Measurements from ENCODE around the gene PLXNA4.

PLXNA4 gene

GRCh38 chr7:132415259-132415658 is 161.0 kb downstream of the PLXNA4 start:
- 95 to 99% methylated on average over 4 of the region's 4 CpGs for WGBS, 2 experiments
- H3K4me1 ChIP-seq (ENCODE audit: control insufficient read depth, insufficient read depth, low read length): peaks cover 5% of the 10 kb centered on the region

GRCh38 chr7:132414857-132415256 is 161.4 kb downstream of the PLXNA4 start:
- Histone ChIP-seq H3K9me3 (ENCODE audit: control insufficient read depth, low read length) (no peaks in the 10 kb centered on the region), H3K4me3 (ENCODE audit: insufficient read depth, low read depth, low read length) (no peak overlapping the region), H3K36me3 (ENCODE audit: control insufficient read depth, insufficient read depth, low read length) (no peaks in the 10 kb centered on the region), H3K27ac (ENCODE audit: insufficient read depth, low read depth, low read length, poor library complexity, severe bottlenecking) (no peak overlapping the region), H3K27me3 (ENCODE audit: control insufficient read depth, insufficient read depth, low read length, poor library complexity, severe bottlenecking) (no peaks in the 10 kb centered on the region), H3K4me1 (ENCODE audit: control insufficient read depth, insufficient read depth, low read length) (peaks cover 5% of the 10 kb centered on the region)
- 92 to 94% methylated on average over 6 of the region's 6 CpGs for WGBS, 2 experiments

More at GRCh38 chr7:132415259-132415658, 161.0 kb downstream of the PLXNA4 start:
- H3K27ac ChIP-seq (ENCODE audit: insufficient read depth, low read depth, low read length, poor library complexity, severe bottlenecking): no peak overlapping the region
- H3K27me3 ChIP-seq (ENCODE audit: control insufficient read depth, insufficient read depth, low read length, poor library complexity, severe bottlenecking): no peaks in the 10 kb centered on the region
- no peaks in the 10 kb centered on the region for H3K36me3 ChIP-seq (ENCODE audit: control insufficient read depth, insufficient read depth, low read length)
- no peak overlapping the region for H3K4me3 ChIP-seq (ENCODE audit: insufficient read depth, low read depth, low read length)
- no peaks in the 10 kb centered on the region for H3K9me3 ChIP-seq (ENCODE audit: control insufficient read depth, low read length)

GRCh38 chr7:132412435-132412834 is 163.8 kb downstream of the PLXNA4 start:
- WGBS, 2 experiments: 85 to 91% methylated on average over 3 to 4 of the region's 5 CpGs
- Histone ChIP-seq H3K9me3 (ENCODE audit: control insufficient read depth, low read length) (no peaks in the 10 kb centered on the region), H3K27ac (ENCODE audit: insufficient read depth, low read depth, low read length, poor library complexity, severe bottlenecking) (no peak overlapping the region), H3K4me3 (ENCODE audit: insufficient read depth, low read depth, low read length) (no peak overlapping the region), H3K36me3 (ENCODE audit: control insufficient read depth, insufficient read depth, low read length) (no peaks in the 10 kb centered on the region), H3K27me3 (ENCODE audit: control insufficient read depth, insufficient read depth, low read length, poor library complexity, severe bottlenecking) (no peaks in the 10 kb centered on the region), H3K4me1 (ENCODE audit: control insufficient read depth, insufficient read depth, low read length) (no peaks in the 10 kb centered on the region)

- Histone ChIP-seq H3K27ac (ENCODE audit: insufficient read depth, low read depth, low read length, poor library complexity, severe bottlenecking) (no peak overlapping the region), H3K9me3 (ENCODE audit: control insufficient read depth, low read length) (no peaks in the 10 kb centered on the region), H3K36me3 (ENCODE audit: control insufficient read depth, insufficient read depth, low read length) (no peaks in the 10 kb centered on the region), H3K4me3 (ENCODE audit: insufficient read depth, low read depth, low read length) (no peak overlapping the region), H3K27me3 (ENCODE audit: control insufficient read depth, insufficient read depth, low read length, poor library complexity, severe bottlenecking) (no peaks in the 10 kb centered on the region), H3K4me1 (ENCODE audit: control insufficient read depth, insufficient read depth, low read length) (no peaks in the 10 kb centered on the region)
- 93 to 96% methylated on average over 11 of the region's 11 CpGs for WGBS, 2 experiments
These were observed 165.3 kb downstream of the PLXNA4 start for GRCh38 chr7:132410861-132411541.

- no peak overlapping the region for H3K27ac ChIP-seq (ENCODE audit: insufficient read depth, low read depth, low read length, poor library complexity, severe bottlenecking)
- no peak overlapping the region for H3K4me3 ChIP-seq (ENCODE audit: insufficient read depth, low read depth, low read length)
- H3K27me3 ChIP-seq (ENCODE audit: control insufficient read depth, insufficient read depth, low read length, poor library complexity, severe bottlenecking): no peaks in the 10 kb centered on the region
- H3K4me1 ChIP-seq (ENCODE audit: control insufficient read depth, insufficient read depth, low read length): no peaks in the 10 kb centered on the region
- no peaks in the 10 kb centered on the region for H3K9me3 ChIP-seq (ENCODE audit: control insufficient read depth, low read length)
- no peaks in the 10 kb centered on the region for H3K36me3 ChIP-seq (ENCODE audit: control insufficient read depth, insufficient read depth, low read length)
- 79 to 82% methylated on average over 7 of the region's 7 CpGs for WGBS, 2 experiments
These were observed 165.9 kb downstream of the PLXNA4 start for GRCh38 chr7:132410385-132410784.

- 100% methylated on average over 1 to 2 of the region's 2 CpGs for WGBS, 2 experiments
These were observed 168.5 kb downstream of the PLXNA4 start for GRCh38 chr7:132407764-132408163.

GRCh38 chr7:132406039-132406438 is 170.2 kb downstream of the PLXNA4 start:
- Histone ChIP-seq H3K9me3 (ENCODE audit: control insufficient read depth, low read length) (no peaks in the 10 kb centered on the region), H3K27ac (ENCODE audit: insufficient read depth, low read depth, low read length, poor library complexity, severe bottlenecking) (no peak overlapping the region), H3K4me1 (ENCODE audit: control insufficient read depth, insufficient read depth, low read length) (no peaks in the 10 kb centered on the region), H3K36me3 (ENCODE audit: control insufficient read depth, insufficient read depth, low read length) (no peaks in the 10 kb centered on the region), H3K4me3 (ENCODE audit: insufficient read depth, low read depth, low read length) (no peak overlapping the region), H3K27me3 (ENCODE audit: control insufficient read depth, insufficient read depth, low read length, poor library complexity, severe bottlenecking) (no peaks in the 10 kb centered on the region)
- WGBS, 2 experiments: 95 to 97% methylated on average over 4 of the region's 4 CpGs

More at GRCh38 chr7:132407764-132408163, 168.5 kb downstream of the PLXNA4 start:
- no peaks in the 10 kb centered on the region for H3K4me1 ChIP-seq (ENCODE audit: control insufficient read depth, insufficient read depth, low read length)
- H3K4me3 ChIP-seq (ENCODE audit: insufficient read depth, low read depth, low read length): no peak overlapping the region
- no peaks in the 10 kb centered on the region for H3K9me3 ChIP-seq (ENCODE audit: control insufficient read depth, low read length)
- no peak overlapping the region for H3K27ac ChIP-seq (ENCODE audit: insufficient read depth, low read depth, low read length, poor library complexity, severe bottlenecking)
- no peaks in the 10 kb centered on the region for H3K27me3 ChIP-seq (ENCODE audit: control insufficient read depth, insufficient read depth, low read length, poor library complexity, severe bottlenecking)
- no peaks in the 10 kb centered on the region for H3K36me3 ChIP-seq (ENCODE audit: control insufficient read depth, insufficient read depth, low read length)

- Histone ChIP-seq H3K27ac (ENCODE audit: insufficient read depth, low read depth, low read length, poor library complexity, severe bottlenecking) (no peak overlapping the region), H3K9me3 (ENCODE audit: control insufficient read depth, low read length) (no peaks in the 10 kb centered on the region), H3K4me1 (ENCODE audit: control insufficient read depth, insufficient read depth, low read length) (no peaks in the 10 kb centered on the region), H3K4me3 (ENCODE audit: insufficient read depth, low read depth, low read length) (no peak overlapping the region), H3K27me3 (ENCODE audit: control insufficient read depth, insufficient read depth, low read length, poor library complexity, severe bottlenecking) (no peaks in the 10 kb centered on the region), H3K36me3 (ENCODE audit: control insufficient read depth, insufficient read depth, low read length) (no peaks in the 10 kb centered on the region)
- 94 to 95% methylated on average over 3 of the region's 3 CpGs for WGBS, 2 experiments
These were observed 172.0 kb downstream of the PLXNA4 start for GRCh38 chr7:132404261-132404660.

- no peak overlapping the region for H3K4me3 ChIP-seq (ENCODE audit: insufficient read depth, low read depth, low read length)
- no peaks in the 10 kb centered on the region for H3K27me3 ChIP-seq (ENCODE audit: control insufficient read depth, insufficient read depth, low read length, poor library complexity, severe bottlenecking)
- H3K36me3 ChIP-seq (ENCODE audit: control insufficient read depth, insufficient read depth, low read length): no peaks in the 10 kb centered on the region
- no peaks in the 10 kb centered on the region for H3K9me3 ChIP-seq (ENCODE audit: control insufficient read depth, low read length)
- H3K4me1 ChIP-seq (ENCODE audit: control insufficient read depth, insufficient read depth, low read length): no peaks in the 10 kb centered on the region
- H3K27ac ChIP-seq (ENCODE audit: insufficient read depth, low read depth, low read length, poor library complexity, severe bottlenecking): no peak overlapping the region
- 70 to 71% methylated on average over 11 of the region's 11 CpGs for WGBS, 2 experiments
These were observed 172.7 kb downstream of the PLXNA4 start for GRCh38 chr7:132403465-132404110.

GRCh38 chr7:132402751-132403245 is 173.5 kb downstream of the PLXNA4 start:
- Histone ChIP-seq H3K27me3 (ENCODE audit: control insufficient read depth, insufficient read depth, low read length, poor library complexity, severe bottlenecking) (no peaks in the 10 kb centered on the region), H3K9me3 (ENCODE audit: control insufficient read depth, low read length) (no peaks in the 10 kb centered on the region), H3K4me3 (ENCODE audit: insufficient read depth, low read depth, low read length) (no peak overlapping the region), H3K36me3 (ENCODE audit: control insufficient read depth, insufficient read depth, low read length) (no peaks in the 10 kb centered on the region), H3K27ac (ENCODE audit: insufficient read depth, low read depth, low read length, poor library complexity, severe bottlenecking) (no peak overlapping the region), H3K4me1 (ENCODE audit: control insufficient read depth, insufficient read depth, low read length) (no peaks in the 10 kb centered on the region)
- WGBS, 2 experiments: 70 to 78% methylated on average over 8 of the region's 8 CpGs

All from ectodermal cell (in vitro differentiated cells).